Liver (tissue), 3 donors: ENCODE measurements around the gene VAC14.

Source experiments
- FOXA2 ChIP-seq: IDR thresholded peaks from 2 replicates; pipeline ENCODE4 v1.6.1; 2016; ENCODE audit warnings: antibody characterized with exemption
- TAF1 ChIP-seq: conservative IDR thresholded peaks from 2 replicates; pipeline ENCODE4 v1.6.1; 2016; ENCODE audit warnings: antibody characterized with exemption, mild to moderate bottlenecking
- TF ChIP-seq, protein P1 (sequence below): fragments of 150-350 bp; IDR thresholded peaks from 2 replicates; pipeline ENCODE4 v1.5.1; 2017; ENCODE audit warnings: improper control_type of control experiment, low read depth, low read length; ENCODE audit not compliant: missing input control
- donor health status: healthy.
- donor health status: healthy.

GRCh38 chr16:70696952-70697593 lies 103.9 kb downstream of the VAC14 start:
- TF ChIP-seq, protein P1, sequence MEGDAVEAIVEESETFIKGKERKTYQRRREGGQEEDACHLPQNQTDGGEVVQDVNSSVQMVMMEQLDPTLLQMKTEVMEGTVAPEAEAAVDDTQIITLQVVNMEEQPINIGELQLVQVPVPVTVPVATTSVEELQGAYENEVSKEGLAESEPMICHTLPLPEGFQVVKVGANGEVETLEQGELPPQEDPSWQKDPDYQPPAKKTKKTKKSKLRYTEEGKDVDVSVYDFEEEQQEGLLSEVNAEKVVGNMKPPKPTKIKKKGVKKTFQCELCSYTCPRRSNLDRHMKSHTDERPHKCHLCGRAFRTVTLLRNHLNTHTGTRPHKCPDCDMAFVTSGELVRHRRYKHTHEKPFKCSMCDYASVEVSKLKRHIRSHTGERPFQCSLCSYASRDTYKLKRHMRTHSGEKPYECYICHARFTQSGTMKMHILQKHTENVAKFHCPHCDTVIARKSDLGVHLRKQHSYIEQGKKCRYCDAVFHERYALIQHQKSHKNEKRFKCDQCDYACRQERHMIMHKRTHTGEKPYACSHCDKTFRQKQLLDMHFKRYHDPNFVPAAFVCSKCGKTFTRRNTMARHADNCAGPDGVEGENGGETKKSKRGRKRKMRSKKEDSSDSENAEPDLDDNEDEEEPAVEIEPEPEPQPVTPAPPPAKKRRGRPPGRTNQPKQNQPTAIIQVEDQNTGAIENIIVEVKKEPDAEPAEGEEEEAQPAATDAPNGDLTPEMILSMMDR = no peak
- TF ChIP-seq TAF1 (no peak), FOXA2 (no peak)
